ENCODE data around the gene TMA7.

The TMA7 gene

GRCh38 chr3:48409291-48410201 is 30.5 kb upstream of the TMA7 start:
- no peak for DNase-seq

- DNase-seq: no peak
Measured at GRCh38 chr3:48410205-48411040, 29.6 kb upstream of the TMA7 start.

GRCh38 chr3:48411041-48411588 is 28.9 kb upstream of the TMA7 start:
- no peak for DNase-seq

GRCh38 chr3:48411606-48412374 is 28.3 kb upstream of the TMA7 start:
- DNase-seq: no peak

GRCh38 chr3:48412375-48413001 is 27.6 kb upstream of the TMA7 start:
- no peak for DNase-seq

GRCh38 chr3:48413086-48413485 is 27.0 kb upstream of the TMA7 start:
- DNase-seq: no peak

- no peak for DNase-seq
Measured at GRCh38 chr3:48413611-48414010, 26.4 kb upstream of the TMA7 start.

GRCh38 chr3:48414376-48415250 is 25.4 kb upstream of the TMA7 start:
- no peak for DNase-seq

GRCh38 chr3:48415251-48415953 is 24.7 kb upstream of the TMA7 start:
- no peak for DNase-seq

GRCh38 chr3:48416091-48416505 is 24.0 kb upstream of the TMA7 start:
- DNase-seq: no peak

- no peak for DNase-seq
Measured at GRCh38 chr3:48416546-48416945, 23.5 kb upstream of the TMA7 start.

GRCh38 chr3:48417529-48418108 is 22.4 kb upstream of the TMA7 start:
- no peak for DNase-seq

GRCh38 chr3:48418140-48418539 is 21.9 kb upstream of the TMA7 start:
- no peak for DNase-seq

- DNase-seq: no peak
Measured at GRCh38 chr3:48418651-48419050, 21.4 kb upstream of the TMA7 start.

GRCh38 chr3:48419149-48419548 is 20.9 kb upstream of the TMA7 start:
- no peak for DNase-seq

GRCh38 chr3:48419597-48419996 is 20.5 kb upstream of the TMA7 start:
- no peak for DNase-seq

- no peak for DNase-seq
Measured at GRCh38 chr3:48420561-48420960, 19.5 kb upstream of the TMA7 start.

- no peak for DNase-seq
Measured at GRCh38 chr3:48422272-48422671, 17.8 kb upstream of the TMA7 start.

GRCh38 chr3:48422681-48423080 is 17.4 kb upstream of the TMA7 start:
- no peak for DNase-seq
